OCI-LY7 (cell line): ENCODE data around the gene SYNM.

Experiments
- EZH2phosphoT487 ChIP-seq: fragments of 200-600 bp; sonication (generic); IDR thresholded peaks from 2 replicates; pipeline ENCODE4 v1.6.1; 2018; ENCODE audit warnings: low read depth, borderline replicate concordance, mild to moderate bottlenecking, mixed run types, antibody characterized with exemption, low read length, moderate library complexity, mixed read lengths
- TF ChIP-seq, protein P1 (sequence below): fragments of 200-600 bp; sonication (generic); conservative IDR thresholded peaks from 2 replicates; pipeline ENCODE4 v1.5.1; 2014; ENCODE audit warnings: mild to moderate bottlenecking, antibody characterized with exemption, low read length, moderate library complexity, mixed read lengths

GRCh38 chr15:99142562-99142961 is 37.7 kb downstream of the SYNM start:
- TF ChIP-seq, protein P1, sequence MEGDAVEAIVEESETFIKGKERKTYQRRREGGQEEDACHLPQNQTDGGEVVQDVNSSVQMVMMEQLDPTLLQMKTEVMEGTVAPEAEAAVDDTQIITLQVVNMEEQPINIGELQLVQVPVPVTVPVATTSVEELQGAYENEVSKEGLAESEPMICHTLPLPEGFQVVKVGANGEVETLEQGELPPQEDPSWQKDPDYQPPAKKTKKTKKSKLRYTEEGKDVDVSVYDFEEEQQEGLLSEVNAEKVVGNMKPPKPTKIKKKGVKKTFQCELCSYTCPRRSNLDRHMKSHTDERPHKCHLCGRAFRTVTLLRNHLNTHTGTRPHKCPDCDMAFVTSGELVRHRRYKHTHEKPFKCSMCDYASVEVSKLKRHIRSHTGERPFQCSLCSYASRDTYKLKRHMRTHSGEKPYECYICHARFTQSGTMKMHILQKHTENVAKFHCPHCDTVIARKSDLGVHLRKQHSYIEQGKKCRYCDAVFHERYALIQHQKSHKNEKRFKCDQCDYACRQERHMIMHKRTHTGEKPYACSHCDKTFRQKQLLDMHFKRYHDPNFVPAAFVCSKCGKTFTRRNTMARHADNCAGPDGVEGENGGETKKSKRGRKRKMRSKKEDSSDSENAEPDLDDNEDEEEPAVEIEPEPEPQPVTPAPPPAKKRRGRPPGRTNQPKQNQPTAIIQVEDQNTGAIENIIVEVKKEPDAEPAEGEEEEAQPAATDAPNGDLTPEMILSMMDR: no peak
- TF ChIP-seq EZH2phosphoT487: no peak
